Mesodermal cell (in vitro differentiated cells): Measurements from ENCODE around the gene SEC61B.
"Not testable (repeated sequence)": the region's sequence is repeated elsewhere in the genome, so short reads cannot be mapped to it uniquely, and the experiment has no call there.

Source experiments
- H3K27ac ChIP-seq: 2 replicates; pipeline ENCODE4 v1.7.0; 2013; ENCODE audit warnings: mild to moderate bottlenecking, low read depth, low read length, moderate library complexity; ENCODE audit not compliant: severe bottlenecking
- H3K36me3 ChIP-seq: 2 replicates; pipeline ENCODE4 v1.7.1; 2013; ENCODE audit warnings: mild to moderate bottlenecking, low read length, moderate library complexity; ENCODE audit not compliant: control insufficient read depth, insufficient read depth
- H3K4me1 ChIP-seq: one replicate; pipeline ENCODE4 v1.7.1; 2013; ENCODE audit warnings: mild to moderate bottlenecking, low read length; ENCODE audit not compliant: insufficient read depth, control insufficient read depth, poor library complexity, severe bottlenecking
- H3K4me3 ChIP-seq: 2 replicates; pipeline ENCODE4 v1.7.0; 2013; ENCODE audit warnings: low read length, control low read depth, mild to moderate bottlenecking; ENCODE audit not compliant: insufficient read depth, poor library complexity, severe bottlenecking; ENCODE audit errors: extremely low read depth
- H3K9me3 ChIP-seq: 2 replicates; pipeline ENCODE4 v1.7.1; 2013; ENCODE audit warnings: mild to moderate bottlenecking, low read length, moderate library complexity; ENCODE audit not compliant: control insufficient read depth
- WGBS, 2 experiments: methylation state at CpG; one replicate each; pipeline ENCODE4 v1.1.5; 2013; ENCODE audit warnings: missing lambda C conversion rate in 2 of 2; ENCODE audit not compliant: insufficient coverage in 2 of 2; 5-methylcytosine and 5-hydroxymethylcytosine counted together

SEC61B gene

GRCh38 chr9:99192786-99193465 lies 29.2 kb upstream of the SEC61B start:
- 68 to 84% methylated on average over 2 to 3 of the region's 5 CpGs for WGBS, 2 experiments
- no peak overlapping the region for H3K4me3 ChIP-seq
- H3K9me3 ChIP-seq: no peaks in the 10 kb centered on the region
- H3K27ac ChIP-seq: no peak overlapping the region
- no peaks in the 10 kb centered on the region for H3K36me3 ChIP-seq
- no peaks in the 10 kb centered on the region for H3K4me1 ChIP-seq

GRCh38 chr9:99193466-99193821 lies 28.6 kb upstream of the SEC61B start:
- Histone ChIP-seq H3K27ac (no peak overlapping the region), H3K4me3 (no peak overlapping the region), H3K4me1 (no peaks in the 10 kb centered on the region), H3K9me3 (no peaks in the 10 kb centered on the region), H3K36me3 (no peaks in the 10 kb centered on the region)
- WGBS, 2 experiments: 100% methylated on average over 1 of the region's 2 CpGs; no CpG with 5 or more reads in 1 of the 2 experiments

GRCh38 chr9:99196484-99196883 lies 25.6 kb upstream of the SEC61B start:
- H3K9me3 ChIP-seq, H3K36me3 ChIP-seq, H3K27ac ChIP-seq, H3K4me1 ChIP-seq, H3K4me3 ChIP-seq: not testable (repeated sequence)
- 89% methylated on average over 5 of the region's 5 CpGs for WGBS, 2 experiments

- Histone ChIP-seq H3K27ac (no peak overlapping the region), H3K36me3 (no peaks in the 10 kb centered on the region), H3K9me3 (no peaks in the 10 kb centered on the region), H3K4me1 (no peaks in the 10 kb centered on the region), H3K4me3 (no peak overlapping the region)
- 88 to 100% methylated on average over 2 to 3 of the region's 3 CpGs for WGBS, 2 experiments
Measured at GRCh38 chr9:99197124-99197630, 24.9 kb upstream of the SEC61B start.

GRCh38 chr9:99197987-99198386 lies 24.1 kb upstream of the SEC61B start:
- Histone ChIP-seq H3K36me3 (no peaks in the 10 kb centered on the region), H3K4me3 (no peak overlapping the region), H3K27ac (no peak overlapping the region), H3K4me1 (no peaks in the 10 kb centered on the region), H3K9me3 (no peaks in the 10 kb centered on the region)
- WGBS, 2 experiments: 67 to 68% methylated on average over 3 to 8 of the region's 9 CpGs

- WGBS, 2 experiments: 84 to 87% methylated on average over 7 to 8 of the region's 8 CpGs
- H3K4me1 ChIP-seq: no peaks in the 10 kb centered on the region
- no peaks in the 10 kb centered on the region for H3K36me3 ChIP-seq
- no peaks in the 10 kb centered on the region for H3K9me3 ChIP-seq
- no peak overlapping the region for H3K27ac ChIP-seq
- H3K4me3 ChIP-seq: no peak overlapping the region
Measured at GRCh38 chr9:99199938-99200539, 22.0 kb upstream of the SEC61B start.

- H3K9me3 ChIP-seq: no peaks in the 10 kb centered on the region
- no peak overlapping the region for H3K4me3 ChIP-seq
- no peak overlapping the region for H3K27ac ChIP-seq
- H3K36me3 ChIP-seq: no peaks in the 10 kb centered on the region
- 76 to 88% methylated on average over 3 to 5 of the region's 5 CpGs for WGBS, 2 experiments
- H3K4me1 ChIP-seq: no peaks in the 10 kb centered on the region
Measured at GRCh38 chr9:99201603-99202002, 20.5 kb upstream of the SEC61B start.

GRCh38 chr9:99210572-99210971 lies 11.5 kb upstream of the SEC61B start:
- H3K27ac ChIP-seq: no peak overlapping the region
- H3K36me3 ChIP-seq: peaks cover under 1% of the 10 kb centered on the region
- H3K4me3 ChIP-seq: no peak overlapping the region
- H3K4me1 ChIP-seq: no peaks in the 10 kb centered on the region
- H3K9me3 ChIP-seq: no peaks in the 10 kb centered on the region

GRCh38 chr9:99211746-99212145 lies 10.3 kb upstream of the SEC61B start:
- no peak overlapping the region for H3K4me3 ChIP-seq
- no peaks in the 10 kb centered on the region for H3K9me3 ChIP-seq

GRCh38 chr9:99213197-99213596 lies 8.9 kb upstream of the SEC61B start:
- no peaks in the 10 kb centered on the region for H3K4me1 ChIP-seq
- peaks cover 23% of the 10 kb centered on the region for H3K36me3 ChIP-seq
- WGBS, 2 experiments: no CpG with 5 or more reads among the region's 1 CpG
- no peak overlapping the region for H3K27ac ChIP-seq
- no peak overlapping the region for H3K4me3 ChIP-seq
- no peaks in the 10 kb centered on the region for H3K9me3 ChIP-seq

More at GRCh38 chr9:99211746-99212145, 10.3 kb upstream of the SEC61B start:
- H3K36me3 ChIP-seq: peaks cover 9% of the 10 kb centered on the region
- no peaks in the 10 kb centered on the region for H3K4me1 ChIP-seq
- no peak overlapping the region for H3K27ac ChIP-seq
- WGBS, 2 experiments: no CpG with 5 or more reads among the region's 1 CpG

- WGBS, 2 experiments: 100% methylated on average over 1 of the region's 1 CpG
Measured at GRCh38 chr9:99216073-99216472, 6.0 kb upstream of the SEC61B start.

More at GRCh38 chr9:99216073-99216472, 6.0 kb upstream of the SEC61B start:
- H3K27ac ChIP-seq: no peak overlapping the region
- peaks cover 34% of the 10 kb centered on the region for H3K36me3 ChIP-seq
- H3K9me3 ChIP-seq: no peaks in the 10 kb centered on the region
- no peaks in the 10 kb centered on the region for H3K4me1 ChIP-seq
- no peak overlapping the region for H3K4me3 ChIP-seq
